Suprapubic skin (tissue), 4 donors: ENCODE measurements around the gene ROR2.

Source experiments
- EP300 ChIP-seq: sonication (generic); formaldehyde crosslinking; IDR thresholded peaks from one replicate; pipeline ENCODE4 v1.6.1; 2017; ENCODE audit warnings: antibody characterized with exemption
- POLR2A ChIP-seq, 2 donors: fragments of 450-650 bp; IDR thresholded peaks; one replicate each; pipeline ENCODE4 v1.6.1; 2017; ENCODE audit warnings: antibody characterized with exemption in 2 of 2, mild to moderate bottlenecking in 2 of 2, moderate library complexity in 2 of 2
- POLR2AphosphoS5 ChIP-seq, 3 donors: sonication (generic); formaldehyde crosslinking; IDR thresholded peaks; one replicate each; pipeline ENCODE4 v1.6.1; 2017; ENCODE audit warnings: antibody characterized with exemption in 3 of 3
- TF ChIP-seq, protein P1 (sequence below), 2 donors: fragments of 200-600 bp in 1 of 2; fragments of 450-650 bp in 1 of 2; sonication (generic) in 1 of 2; IDR thresholded peaks; one replicate each; pipeline ENCODE4 v1.5.1; 2016 to 2019; ENCODE audit warnings: antibody characterized with exemption in 2 of 2, mild to moderate bottlenecking in 1 of 2, moderate library complexity in 1 of 2

DNA sequence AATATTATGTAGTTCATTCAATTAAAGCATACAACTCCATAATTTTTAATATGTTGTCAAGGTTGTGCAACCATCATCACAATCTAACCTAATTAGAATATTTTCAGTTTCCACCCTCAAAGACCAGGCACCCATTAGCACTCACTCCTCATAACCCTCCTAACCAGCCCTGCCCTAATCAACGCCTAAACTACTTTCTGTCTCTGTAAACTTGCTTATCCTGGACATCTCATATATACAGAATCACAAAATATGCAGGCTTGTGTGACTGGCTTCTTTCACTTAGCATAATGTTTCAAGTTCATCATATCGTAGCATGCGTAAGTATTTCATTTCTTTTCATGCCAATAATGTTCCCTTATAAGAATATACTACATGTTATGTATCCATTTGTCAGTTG, 391.6 kb downstream of the ROR2 start:
- TF ChIP-seq, protein P1, sequence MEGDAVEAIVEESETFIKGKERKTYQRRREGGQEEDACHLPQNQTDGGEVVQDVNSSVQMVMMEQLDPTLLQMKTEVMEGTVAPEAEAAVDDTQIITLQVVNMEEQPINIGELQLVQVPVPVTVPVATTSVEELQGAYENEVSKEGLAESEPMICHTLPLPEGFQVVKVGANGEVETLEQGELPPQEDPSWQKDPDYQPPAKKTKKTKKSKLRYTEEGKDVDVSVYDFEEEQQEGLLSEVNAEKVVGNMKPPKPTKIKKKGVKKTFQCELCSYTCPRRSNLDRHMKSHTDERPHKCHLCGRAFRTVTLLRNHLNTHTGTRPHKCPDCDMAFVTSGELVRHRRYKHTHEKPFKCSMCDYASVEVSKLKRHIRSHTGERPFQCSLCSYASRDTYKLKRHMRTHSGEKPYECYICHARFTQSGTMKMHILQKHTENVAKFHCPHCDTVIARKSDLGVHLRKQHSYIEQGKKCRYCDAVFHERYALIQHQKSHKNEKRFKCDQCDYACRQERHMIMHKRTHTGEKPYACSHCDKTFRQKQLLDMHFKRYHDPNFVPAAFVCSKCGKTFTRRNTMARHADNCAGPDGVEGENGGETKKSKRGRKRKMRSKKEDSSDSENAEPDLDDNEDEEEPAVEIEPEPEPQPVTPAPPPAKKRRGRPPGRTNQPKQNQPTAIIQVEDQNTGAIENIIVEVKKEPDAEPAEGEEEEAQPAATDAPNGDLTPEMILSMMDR (IDR thresholded peaks at IDR 0.05), result no peak
- TF ChIP-seq POLR2A (IDR thresholded peaks at IDR 0.05) (no peak), POLR2AphosphoS5 (IDR thresholded peaks at IDR 0.05) (no peak), EP300 (no peak)
